COLO829 (cell line): ENCODE results near the gene ICAM3.

Experiments used
- DNase-seq: peaks from one replicate; pipeline ENCODE4 v3.0.0; 2012; ENCODE audit warnings: low spot score

The ICAM3 gene

GRCh38 chr19:10290876-10291553 lies 48.4 kb downstream of the ICAM3 start:
- no peak for DNase-seq

- no peak for DNase-seq
These were observed 49.0 kb downstream of the ICAM3 start for GRCh38 chr19:10290357-10290875.

GRCh38 chr19:10289836-10290356 lies 49.5 kb downstream of the ICAM3 start, which contains the start of gene ICAM5:
Gene ICAM5 (plus strand): TSS chr19:10289952. CDS start chr19:10290044, 92 bp downstream.
- no peak for DNase-seq

- no peak for DNase-seq
These were observed 50.1 kb downstream of the ICAM3 start for GRCh38 chr19:10289167-10289835.

GRCh38 chr19:10288662-10289166 lies 50.7 kb downstream of the ICAM3 start:
- no peak for DNase-seq

- DNase-seq, result no peak
These were observed 52.4 kb downstream of the ICAM3 start, which contains the start of gene ICAM4 for GRCh38 chr19:10286803-10287737. Gene ICAM4 (plus strand): TSS chr19:10286955. CDS start chr19:10287013, 58 bp downstream.

- no peak for DNase-seq
These were observed 54.0 kb downstream of the ICAM3 start for GRCh38 chr19:10285393-10285792.

- DNase-seq, result no peak
These were observed 54.5 kb downstream of the ICAM3 start for GRCh38 chr19:10284960-10285278.

- no peak for DNase-seq
These were observed 55.1 kb downstream of the ICAM3 start for GRCh38 chr19:10284065-10284959.
